Activated naive CD8-positive, alpha-beta T cell treated with anti-CD3 and anti-CD28 coated beads, Interleukin-2, amount 50 U/mL, for 24 hours (primary cell): ENCODE measurements around the gene ICOSLG.
"Not testable (repeated sequence)": the region's sequence is repeated elsewhere in the genome, so short reads cannot be mapped to it uniquely, and the experiment has no call there.

ENCODE experiments used
- ATAC-seq: fragments of 150-1000 bp; cut with Tn5 transposase; one replicate; pipeline ENCODE4 v1.10.0; 2021
- DNase-seq: peaks from one replicate; pipeline ENCODE4 v3.0.0; 2021
- H3K27ac Mint-ChIP-seq: one replicate; pipeline ENCODE4 v1.8.0; 2021; ENCODE audit warnings: mild to moderate bottlenecking, mixed read lengths
- H3K27me3 Mint-ChIP-seq: one replicate; pipeline ENCODE4 v1.8.0; 2021; ENCODE audit warnings: mixed read lengths
- H3K36me3 Mint-ChIP-seq: one replicate; pipeline ENCODE4 v1.8.0; 2021; ENCODE audit warnings: low read depth, mixed read lengths
- H3K4me1 Mint-ChIP-seq: one replicate; pipeline ENCODE4 v1.8.0; 2021; ENCODE audit warnings: mixed read lengths
- H3K4me3 Mint-ChIP-seq: one replicate; pipeline ENCODE4 v1.8.0; 2021; ENCODE audit warnings: mild to moderate bottlenecking, moderate library complexity, mixed read lengths
- H3K9me3 Mint-ChIP-seq: one replicate; pipeline ENCODE4 v1.8.0; 2021; ENCODE audit warnings: mixed read lengths

Gene ICOSLG

GRCh38 chr21:44258056-44258725, 17.4 kb upstream of the ICOSLG start:
- Mint-ChIP-seq H3K4me1 (no peaks in the 10 kb centered on the region), H3K36me3 (no peaks in the 10 kb centered on the region), H3K4me3 (no peak overlapping the region), H3K9me3 (no peaks in the 10 kb centered on the region), H3K27me3 (no peaks in the 10 kb centered on the region), H3K27ac (no peak overlapping the region)
- ATAC-seq (no peak), DNase-seq (no peak)

DNA sequence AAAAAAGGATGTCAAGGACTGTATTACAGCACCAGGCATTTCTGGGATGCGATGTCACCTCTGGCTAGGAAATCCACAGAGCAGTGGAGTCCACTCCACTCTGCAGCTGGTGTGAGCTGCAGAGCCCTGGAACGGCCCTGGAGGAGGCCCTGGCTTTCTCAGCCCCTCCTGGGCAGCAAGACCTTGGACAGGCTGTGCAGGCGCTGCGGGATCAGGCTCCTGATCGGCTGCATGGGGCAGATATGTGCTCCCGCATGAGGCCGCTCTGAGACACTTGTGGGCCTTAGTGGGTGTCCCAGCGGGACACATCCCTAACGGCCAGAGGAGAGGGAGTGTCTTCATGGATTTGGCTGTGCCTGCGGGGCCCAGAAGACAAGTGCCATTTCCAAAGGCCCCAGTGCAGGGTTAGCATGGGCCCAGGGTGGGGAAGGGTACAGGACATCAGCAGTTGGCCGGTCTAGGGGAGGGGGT, 14.8 kb upstream of the ICOSLG start:
- Mint-ChIP-seq H3K4me3 (no peak overlapping the region), H3K27me3 (no peaks in the 10 kb centered on the region), H3K4me1 (no peaks in the 10 kb centered on the region), H3K36me3 (no peaks in the 10 kb centered on the region), H3K27ac (no peak overlapping the region), H3K9me3 (no peaks in the 10 kb centered on the region)
- no peak for DNase-seq
- ATAC-seq = no peak

DNA sequence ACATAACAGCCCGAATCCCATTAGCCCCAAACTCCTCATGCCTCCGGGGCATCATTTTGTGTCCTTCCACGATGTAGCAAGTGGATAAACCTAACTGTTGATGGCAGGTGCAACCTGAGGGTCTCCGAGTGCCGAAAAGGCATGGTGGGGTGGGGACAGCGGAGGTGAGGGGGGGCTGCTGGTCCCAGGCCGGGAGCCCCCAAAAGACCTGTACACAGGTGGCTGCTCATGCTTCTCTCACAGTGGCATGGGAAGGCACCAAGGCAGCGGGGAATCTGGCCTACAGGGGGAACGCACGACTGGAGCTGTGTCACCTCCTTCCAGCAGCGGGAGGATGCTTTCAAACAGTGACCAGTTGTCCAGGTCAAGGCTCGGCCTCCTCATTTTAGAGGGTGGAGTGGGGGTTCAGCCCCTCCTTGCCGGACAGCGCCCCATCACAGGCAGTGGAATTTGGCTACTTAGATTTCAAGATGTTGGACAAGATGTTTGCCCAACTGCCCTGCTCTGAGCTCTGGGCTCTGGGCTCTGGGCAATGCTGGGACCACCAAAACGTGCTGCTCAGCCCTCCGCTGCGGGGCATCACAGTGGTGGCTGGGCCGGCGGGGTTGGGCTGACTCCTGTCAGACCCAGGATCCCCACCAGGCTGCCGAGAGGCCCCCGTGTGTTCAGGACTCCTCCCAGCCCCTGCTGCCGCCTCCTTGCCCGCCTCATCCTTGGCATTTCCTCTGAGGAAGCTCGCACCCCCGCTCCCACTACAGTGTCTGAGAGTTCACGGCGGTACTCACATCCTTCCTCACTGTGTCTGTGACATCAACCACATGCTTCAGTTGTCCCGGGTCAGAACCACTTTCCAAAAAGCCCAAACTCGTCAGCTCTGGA, 13.3 kb upstream of the ICOSLG start:
- H3K27me3 Mint-ChIP-seq = no peaks in the 10 kb centered on the region
- H3K4me3 Mint-ChIP-seq = no peak overlapping the region
- no peak for ATAC-seq
- no peaks in the 10 kb centered on the region for H3K9me3 Mint-ChIP-seq
- no peak overlapping the region for H3K27ac Mint-ChIP-seq
- H3K36me3 Mint-ChIP-seq = no peaks in the 10 kb centered on the region
- no peaks in the 10 kb centered on the region for H3K4me1 Mint-ChIP-seq
- DNase-seq = no peak

GRCh38 chr21:44249204-44250037, 8.7 kb upstream of the ICOSLG start:
- not testable (repeated sequence) for H3K4me1 Mint-ChIP-seq, H3K9me3 Mint-ChIP-seq, H3K27me3 Mint-ChIP-seq, DNase-seq, ATAC-seq, H3K27ac Mint-ChIP-seq, H3K4me3 Mint-ChIP-seq, H3K36me3 Mint-ChIP-seq

DNA sequence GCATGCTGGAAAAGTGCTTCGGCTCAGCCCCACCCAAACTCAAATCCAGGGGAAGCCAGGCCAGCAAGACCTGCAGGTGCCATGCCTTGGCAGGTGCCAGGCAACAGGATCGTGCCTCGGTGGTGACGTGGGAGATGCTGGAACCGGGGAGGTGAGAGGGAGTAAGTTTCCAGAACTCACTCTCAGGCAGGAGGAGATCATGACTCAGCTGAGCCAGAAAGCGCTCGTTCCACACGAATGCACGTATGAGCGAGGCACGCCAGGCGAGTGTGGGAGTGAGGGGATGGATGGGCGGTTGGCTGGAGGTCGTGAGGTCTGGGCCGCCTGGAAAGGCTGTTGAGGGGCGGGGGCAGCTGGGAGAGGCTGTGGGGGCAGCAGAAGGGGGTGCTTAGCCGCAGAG, 7.2 kb upstream of the ICOSLG start:
- H3K27me3 Mint-ChIP-seq, H3K9me3 Mint-ChIP-seq, ATAC-seq, H3K36me3 Mint-ChIP-seq, H3K27ac Mint-ChIP-seq, DNase-seq, H3K4me1 Mint-ChIP-seq, H3K4me3 Mint-ChIP-seq: not testable (repeated sequence)

DNA sequence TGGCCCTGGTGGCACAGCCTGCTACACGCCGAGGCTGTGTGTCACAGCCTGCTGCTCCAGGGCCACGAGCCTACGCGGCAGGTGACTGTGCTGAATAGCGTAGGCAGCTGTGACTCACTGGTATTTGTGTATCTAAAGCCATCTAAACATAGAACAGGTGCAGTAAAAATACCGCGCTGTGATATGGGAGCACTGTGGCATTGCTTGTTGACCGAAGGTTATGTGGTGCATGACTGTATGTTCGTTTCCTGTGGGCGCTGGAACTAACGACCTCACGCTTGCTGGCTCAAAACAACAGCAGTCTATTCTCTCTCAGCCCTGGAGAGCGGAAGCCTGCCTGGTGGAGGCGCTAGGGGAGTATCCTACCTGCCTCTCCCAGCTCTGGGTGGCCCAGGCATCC, 3.2 kb upstream of the ICOSLG start:
- not testable (repeated sequence) for H3K9me3 Mint-ChIP-seq, H3K4me1 Mint-ChIP-seq, H3K36me3 Mint-ChIP-seq, H3K4me3 Mint-ChIP-seq, H3K27ac Mint-ChIP-seq, DNase-seq, H3K27me3 Mint-ChIP-seq
- peak; percentile 80 for ATAC-seq

DNA sequence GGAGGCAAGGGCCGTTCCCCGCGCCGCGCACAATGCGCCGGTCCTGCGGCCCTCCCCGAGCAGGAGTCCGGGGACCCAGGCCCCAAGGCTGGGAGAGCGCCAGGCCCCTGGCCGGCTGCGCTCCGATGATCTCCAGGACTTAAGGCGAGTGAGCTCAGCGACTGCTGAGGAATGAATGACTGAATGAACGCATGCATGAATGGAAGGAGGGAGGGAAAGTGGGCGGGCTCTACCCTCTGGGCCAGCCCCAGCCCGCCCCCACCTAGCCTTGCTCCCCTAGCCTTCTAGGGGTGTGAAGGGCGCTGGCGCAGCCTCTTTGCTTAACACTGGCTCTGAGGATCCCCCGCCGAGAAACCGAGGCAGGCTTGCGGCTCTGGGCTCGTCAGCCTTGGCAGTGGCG, 538 bp upstream of the ICOSLG start:
- not testable (repeated sequence) for H3K4me1 Mint-ChIP-seq, H3K36me3 Mint-ChIP-seq, H3K4me3 Mint-ChIP-seq, H3K27me3 Mint-ChIP-seq, H3K9me3 Mint-ChIP-seq, H3K27ac Mint-ChIP-seq, DNase-seq
- ATAC-seq = peak; percentile 20

- not testable (repeated sequence) for DNase-seq, ATAC-seq, H3K27me3 Mint-ChIP-seq, H3K4me3 Mint-ChIP-seq, H3K27ac Mint-ChIP-seq, H3K4me1 Mint-ChIP-seq, H3K36me3 Mint-ChIP-seq, H3K9me3 Mint-ChIP-seq
These were observed 390 bp downstream of the ICOSLG start for GRCh38 chr21:44240353-44240752.

- H3K4me1 Mint-ChIP-seq, H3K4me3 Mint-ChIP-seq, H3K36me3 Mint-ChIP-seq, DNase-seq, H3K27ac Mint-ChIP-seq, H3K27me3 Mint-ChIP-seq, H3K9me3 Mint-ChIP-seq, ATAC-seq: not testable (repeated sequence)
These were observed 11.2 kb downstream of the ICOSLG start for GRCh38 chr21:44229561-44229960.

GRCh38 chr21:44228109-44228508, 12.6 kb downstream of the ICOSLG start:
- ATAC-seq, H3K27me3 Mint-ChIP-seq, H3K27ac Mint-ChIP-seq, H3K36me3 Mint-ChIP-seq, H3K4me1 Mint-ChIP-seq, DNase-seq, H3K9me3 Mint-ChIP-seq, H3K4me3 Mint-ChIP-seq: not testable (repeated sequence)

DNA sequence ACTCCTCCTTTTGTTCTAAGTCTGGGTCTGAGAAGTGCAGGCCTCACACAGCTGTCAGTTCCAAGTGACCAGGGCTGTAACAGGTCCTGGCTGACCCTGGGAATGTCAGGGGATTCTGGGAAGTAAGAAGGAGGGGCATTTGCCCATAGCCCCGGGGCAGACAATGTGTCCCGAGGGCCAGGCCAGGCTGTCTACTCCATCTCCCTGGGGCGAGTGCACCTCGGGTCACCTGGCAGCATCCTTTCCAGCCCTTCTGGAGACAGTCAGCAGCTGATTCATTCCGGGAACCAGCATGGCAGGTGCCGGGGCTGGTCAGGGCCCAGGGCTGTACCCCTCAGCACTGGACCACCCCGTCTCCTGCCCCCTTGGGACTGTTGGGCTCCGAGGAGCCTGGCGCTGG, 13.1 kb downstream of the ICOSLG start:
- not testable (repeated sequence) for H3K9me3 Mint-ChIP-seq, H3K4me3 Mint-ChIP-seq, ATAC-seq, H3K27me3 Mint-ChIP-seq, H3K36me3 Mint-ChIP-seq, H3K4me1 Mint-ChIP-seq, H3K27ac Mint-ChIP-seq, DNase-seq

DNA sequence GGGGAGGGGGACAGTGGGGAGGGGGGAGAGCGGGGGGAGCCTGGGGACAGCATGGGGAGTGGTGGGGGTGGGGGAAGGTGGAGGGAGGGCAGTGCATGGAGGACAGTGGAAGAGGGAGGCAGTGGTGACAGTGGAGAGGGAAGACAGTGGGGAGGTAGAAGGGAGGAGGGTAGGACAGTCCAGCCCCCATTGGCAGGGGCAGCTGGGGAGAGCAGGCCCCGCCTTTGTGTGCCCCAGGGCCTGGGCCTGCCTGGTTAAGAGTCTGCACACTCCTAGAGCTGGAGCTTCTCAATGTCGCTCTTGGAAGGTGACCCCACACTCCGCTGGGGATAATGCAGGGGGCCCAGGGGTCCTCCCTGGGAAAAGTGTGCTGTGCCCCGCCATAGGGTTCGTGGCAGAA, 15.1 kb downstream of the ICOSLG start:
- not testable (repeated sequence) for H3K27me3 Mint-ChIP-seq, DNase-seq, H3K4me1 Mint-ChIP-seq, H3K4me3 Mint-ChIP-seq, H3K27ac Mint-ChIP-seq, H3K36me3 Mint-ChIP-seq, ATAC-seq, H3K9me3 Mint-ChIP-seq

DNA sequence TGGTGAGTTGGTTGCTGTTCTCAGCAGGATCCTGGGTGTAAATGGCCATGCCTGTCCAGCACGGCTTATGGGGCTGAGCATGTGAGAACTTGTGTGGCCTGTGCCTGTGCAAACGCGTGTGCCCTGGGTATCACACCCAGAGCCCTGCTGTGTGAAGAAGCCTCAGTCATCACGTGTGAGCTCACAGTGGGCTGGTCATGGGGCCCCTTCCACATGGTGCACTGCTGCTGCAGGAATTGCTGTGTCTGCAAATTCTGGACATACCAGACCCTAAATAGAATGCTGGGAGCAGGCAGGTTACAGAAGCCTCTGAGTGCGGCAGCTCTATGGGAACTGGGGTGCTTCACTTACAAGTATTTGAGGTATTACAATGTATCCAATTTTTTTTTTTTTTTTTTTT, 17.4 kb downstream of the ICOSLG start:
- ATAC-seq, H3K9me3 Mint-ChIP-seq, H3K36me3 Mint-ChIP-seq, DNase-seq, H3K4me3 Mint-ChIP-seq, H3K4me1 Mint-ChIP-seq, H3K27me3 Mint-ChIP-seq, H3K27ac Mint-ChIP-seq: not testable (repeated sequence)

- not testable (repeated sequence) for H3K36me3 Mint-ChIP-seq, ATAC-seq, H3K9me3 Mint-ChIP-seq, H3K27ac Mint-ChIP-seq, H3K4me1 Mint-ChIP-seq, H3K27me3 Mint-ChIP-seq, H3K4me3 Mint-ChIP-seq, DNase-seq
These were observed 20.1 kb downstream of the ICOSLG start for GRCh38 chr21:44220674-44221073.

DNA sequence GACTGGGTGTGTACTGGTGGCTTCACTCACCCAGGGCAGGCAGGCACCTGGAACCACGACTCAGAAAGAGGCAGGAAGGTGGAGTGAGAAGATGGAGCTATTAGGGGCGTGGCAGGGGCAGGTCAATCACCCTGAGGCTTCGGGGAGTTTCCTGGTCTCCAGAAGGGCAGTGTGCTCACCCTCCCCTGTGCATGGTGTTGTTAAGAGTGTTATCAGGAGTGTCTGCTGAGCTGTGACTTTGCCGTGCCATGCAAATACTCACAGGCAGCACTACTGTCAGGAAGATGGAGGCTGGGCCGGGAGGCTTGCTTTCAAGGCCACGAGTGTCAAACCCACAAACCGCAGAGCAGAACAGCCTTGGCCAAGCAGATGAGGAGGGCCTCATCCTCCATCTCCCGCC, 22.3 kb downstream of the ICOSLG start:
- not testable (repeated sequence) for ATAC-seq, H3K27me3 Mint-ChIP-seq, H3K4me3 Mint-ChIP-seq

More for the DNA sequence above, 22.3 kb downstream of the ICOSLG start:
- DNase-seq, H3K36me3 Mint-ChIP-seq, H3K9me3 Mint-ChIP-seq, H3K4me1 Mint-ChIP-seq, H3K27ac Mint-ChIP-seq: not testable (repeated sequence)
